ENCODE measurements around the gene ASS1. TPM values are rescaled to one million over a fixed set of nuclear protein-coding genes. Genes with fewer than 3 reads are reported as not detected.

ASS1 gene
- total and polyA plus RNA-seq, 5 donors from 2014 or later: not detected

GRCh38 chr9:130453487-130453886 is 8.7 kb downstream of the ASS1 start:
- Mint-ChIP-seq H3K4me1 (no peaks in the 10 kb centered on the region), H3K27ac (no peak overlapping the region), H3K27me3 (peaks cover 8% of the 10 kb centered on the region), H3K36me3 (no peaks in the 10 kb centered on the region), H3K4me3 (no peak overlapping the region), H3K9me3 (no peaks in the 10 kb centered on the region)
- no peaks in the 10 kb centered on the region for H3K4me1 ChIP-seq (ENCODE audit: control insufficient read depth, insufficient read depth, low read length, poor library complexity, severe bottlenecking)
- H3K36me3 ChIP-seq (ENCODE audit: control insufficient read depth, insufficient read depth, low read length): no peaks in the 10 kb centered on the region
- H3K27ac ChIP-seq (ENCODE audit: insufficient read depth, low read length, poor library complexity, severe bottlenecking): no peak overlapping the region
- H3K4me3 ChIP-seq (ENCODE audit: low read depth, low read length): no peak overlapping the region
- H3K9me3 ChIP-seq (ENCODE audit: control insufficient read depth in 2 of 2, low read length in 2 of 2): no peaks in the 10 kb centered on the region
- DNase-seq (no peak), ATAC-seq (ENCODE audit: low read depth in 2 of 2) (no peak)
- H3K27me3 ChIP-seq (ENCODE audit: control insufficient read depth, insufficient read depth, low read length): no peaks in the 10 kb centered on the region

DNA sequence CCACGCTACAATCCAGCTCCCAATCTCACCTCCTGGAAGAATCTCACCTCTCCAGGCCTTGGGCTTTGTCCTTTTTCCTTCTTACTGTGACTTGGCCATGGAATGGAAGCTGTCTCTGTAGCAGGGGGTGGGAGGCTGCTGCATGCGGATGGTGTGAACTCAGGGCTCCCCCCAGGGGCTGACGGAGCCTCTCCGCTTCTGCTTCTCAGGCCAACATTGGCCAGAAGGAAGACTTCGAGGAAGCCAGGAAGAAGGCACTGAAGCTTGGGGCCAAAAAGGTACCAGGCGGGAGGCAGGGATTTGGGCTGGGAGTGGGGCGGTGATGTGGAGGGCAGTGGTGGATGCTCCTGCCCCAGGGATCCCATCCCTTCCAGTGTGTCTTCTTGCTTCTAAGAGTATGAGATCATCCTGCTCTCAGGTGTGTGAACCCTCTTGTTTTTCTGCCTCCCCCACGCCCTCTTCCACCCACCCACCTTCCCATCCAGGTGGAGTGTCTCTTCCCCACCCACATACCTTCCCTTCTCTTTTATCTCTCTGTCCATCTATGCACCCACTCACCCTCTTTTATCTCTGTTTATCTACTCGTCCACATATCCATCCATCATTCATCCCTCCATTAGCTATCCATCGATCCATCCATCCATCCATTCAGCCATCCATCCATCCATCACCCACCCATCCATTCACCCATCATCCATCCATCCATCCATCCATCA is 9.5 kb downstream of the ASS1 start:
- no peaks in the 10 kb centered on the region for H3K4me1 ChIP-seq (ENCODE audit: control insufficient read depth, insufficient read depth, low read length, poor library complexity, severe bottlenecking)
- H3K27me3 ChIP-seq (ENCODE audit: control insufficient read depth, insufficient read depth, low read length): no peaks in the 10 kb centered on the region
- H3K4me3 ChIP-seq (ENCODE audit: low read depth, low read length): no peak overlapping the region
- H3K36me3 Mint-ChIP-seq: no peaks in the 10 kb centered on the region
- no peaks in the 10 kb centered on the region for H3K9me3 Mint-ChIP-seq
- H3K36me3 ChIP-seq (ENCODE audit: control insufficient read depth, insufficient read depth, low read length): no peaks in the 10 kb centered on the region
- H3K27me3 Mint-ChIP-seq: peaks cover 14% of the 10 kb centered on the region
- H3K4me1 Mint-ChIP-seq: no peaks in the 10 kb centered on the region
- no peak overlapping the region for H3K27ac ChIP-seq (ENCODE audit: insufficient read depth, low read length, poor library complexity, severe bottlenecking)
- H3K27ac Mint-ChIP-seq: no peak overlapping the region
- ATAC-seq (ENCODE audit: low read depth in 2 of 2): no peak
- no peak overlapping the region for H3K4me3 Mint-ChIP-seq
- H3K9me3 ChIP-seq (ENCODE audit: control insufficient read depth in 2 of 2, low read length in 2 of 2): no peaks in the 10 kb centered on the region
- no peak for DNase-seq

DNA sequence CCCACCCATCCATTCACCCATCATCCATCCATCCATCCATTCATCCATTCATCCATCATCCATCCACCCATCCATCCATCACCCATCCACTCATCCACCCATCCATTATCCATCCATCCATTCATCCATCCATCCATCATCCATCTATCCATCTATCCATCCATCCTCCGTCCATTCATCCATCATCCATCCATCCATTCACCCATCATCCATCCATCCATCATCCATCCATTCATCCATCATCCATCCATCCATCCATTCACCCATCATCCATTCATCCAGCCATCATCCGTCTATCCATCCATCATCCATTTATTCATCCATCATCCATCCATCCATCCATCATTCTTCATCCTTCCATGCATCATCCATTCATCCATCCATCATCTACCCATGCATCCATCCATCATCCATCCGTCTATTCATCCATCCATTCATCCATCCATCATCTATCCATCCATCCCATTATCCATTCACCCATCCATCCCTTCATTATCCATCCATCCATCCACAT is 10.1 kb downstream of the ASS1 start:
- H3K36me3 ChIP-seq (ENCODE audit: control insufficient read depth, insufficient read depth, low read length): no peaks in the 10 kb centered on the region
- H3K27me3 ChIP-seq (ENCODE audit: control insufficient read depth, insufficient read depth, low read length): no peaks in the 10 kb centered on the region
- no peaks in the 10 kb centered on the region for H3K9me3 ChIP-seq (ENCODE audit: control insufficient read depth in 2 of 2, low read length in 2 of 2)
- no peak overlapping the region for H3K27ac ChIP-seq (ENCODE audit: insufficient read depth, low read length, poor library complexity, severe bottlenecking)
- DNase-seq (no peak), ATAC-seq (ENCODE audit: low read depth in 2 of 2) (no peak)
- Mint-ChIP-seq H3K27ac (no peak overlapping the region), H3K36me3 (no peaks in the 10 kb centered on the region), H3K4me1 (no peaks in the 10 kb centered on the region), H3K9me3 (no peaks in the 10 kb centered on the region), H3K27me3 (peaks cover 10% of the 10 kb centered on the region), H3K4me3 (no peak overlapping the region)
- H3K4me3 ChIP-seq (ENCODE audit: low read depth, low read length): no peak overlapping the region
- H3K4me1 ChIP-seq (ENCODE audit: control insufficient read depth, insufficient read depth, low read length, poor library complexity, severe bottlenecking): no peaks in the 10 kb centered on the region

- H3K9me3 ChIP-seq (ENCODE audit: control insufficient read depth in 2 of 2, low read length in 2 of 2): no peaks in the 10 kb centered on the region
- H3K36me3 ChIP-seq (ENCODE audit: control insufficient read depth, insufficient read depth, low read length): no peaks in the 10 kb centered on the region
- no peaks in the 10 kb centered on the region for H3K36me3 Mint-ChIP-seq
- H3K4me3 Mint-ChIP-seq: no peak overlapping the region
- peaks cover 10% of the 10 kb centered on the region for H3K27me3 Mint-ChIP-seq
- DNase-seq (no peak), ATAC-seq (ENCODE audit: low read depth in 2 of 2) (no peak)
- no peak overlapping the region for H3K27ac ChIP-seq (ENCODE audit: insufficient read depth, low read length, poor library complexity, severe bottlenecking)
- H3K4me1 Mint-ChIP-seq: peaks cover 0 to 3% (median 0%) of the 10 kb centered on the region in 4 donors
- H3K4me1 ChIP-seq (ENCODE audit: control insufficient read depth, insufficient read depth, low read length, poor library complexity, severe bottlenecking): no peaks in the 10 kb centered on the region
- H3K27me3 ChIP-seq (ENCODE audit: control insufficient read depth, insufficient read depth, low read length): no peaks in the 10 kb centered on the region
- H3K27ac Mint-ChIP-seq: no peak overlapping the region
- no peak overlapping the region for H3K4me3 ChIP-seq (ENCODE audit: low read depth, low read length)
- H3K9me3 Mint-ChIP-seq: no peaks in the 10 kb centered on the region
These were observed 13.5 kb downstream of the ASS1 start for GRCh38 chr9:130458027-130458803.

GRCh38 chr9:130458804-130459067 is 14.0 kb downstream of the ASS1 start:
- H3K27me3 Mint-ChIP-seq: peaks cover 10% of the 10 kb centered on the region
- Histone ChIP-seq H3K4me1 (ENCODE audit: control insufficient read depth, insufficient read depth, low read length, poor library complexity, severe bottlenecking) (no peaks in the 10 kb centered on the region), H3K27ac (ENCODE audit: insufficient read depth, low read length, poor library complexity, severe bottlenecking) (no peak overlapping the region), H3K27me3 (ENCODE audit: control insufficient read depth, insufficient read depth, low read length) (no peaks in the 10 kb centered on the region), H3K9me3 (ENCODE audit: control insufficient read depth in 2 of 2, low read length in 2 of 2) (no peaks in the 10 kb centered on the region), H3K36me3 (ENCODE audit: control insufficient read depth, insufficient read depth, low read length) (no peaks in the 10 kb centered on the region), H3K4me3 (ENCODE audit: low read depth, low read length) (no peak overlapping the region)
- peaks cover 0 to 3% (median 0%) of the 10 kb centered on the region in 4 donors for H3K4me1 Mint-ChIP-seq
- H3K4me3 Mint-ChIP-seq: no peak overlapping the region
- DNase-seq (no peak), ATAC-seq (ENCODE audit: low read depth in 2 of 2) (no peak)
- H3K9me3 Mint-ChIP-seq: no peaks in the 10 kb centered on the region
- H3K36me3 Mint-ChIP-seq: no peaks in the 10 kb centered on the region
- no peak overlapping the region for H3K27ac Mint-ChIP-seq

GRCh38 chr9:130459151-130459550 is 14.4 kb downstream of the ASS1 start:
- no peak for DNase-seq
- no peaks in the 10 kb centered on the region for H3K36me3 Mint-ChIP-seq

DNA sequence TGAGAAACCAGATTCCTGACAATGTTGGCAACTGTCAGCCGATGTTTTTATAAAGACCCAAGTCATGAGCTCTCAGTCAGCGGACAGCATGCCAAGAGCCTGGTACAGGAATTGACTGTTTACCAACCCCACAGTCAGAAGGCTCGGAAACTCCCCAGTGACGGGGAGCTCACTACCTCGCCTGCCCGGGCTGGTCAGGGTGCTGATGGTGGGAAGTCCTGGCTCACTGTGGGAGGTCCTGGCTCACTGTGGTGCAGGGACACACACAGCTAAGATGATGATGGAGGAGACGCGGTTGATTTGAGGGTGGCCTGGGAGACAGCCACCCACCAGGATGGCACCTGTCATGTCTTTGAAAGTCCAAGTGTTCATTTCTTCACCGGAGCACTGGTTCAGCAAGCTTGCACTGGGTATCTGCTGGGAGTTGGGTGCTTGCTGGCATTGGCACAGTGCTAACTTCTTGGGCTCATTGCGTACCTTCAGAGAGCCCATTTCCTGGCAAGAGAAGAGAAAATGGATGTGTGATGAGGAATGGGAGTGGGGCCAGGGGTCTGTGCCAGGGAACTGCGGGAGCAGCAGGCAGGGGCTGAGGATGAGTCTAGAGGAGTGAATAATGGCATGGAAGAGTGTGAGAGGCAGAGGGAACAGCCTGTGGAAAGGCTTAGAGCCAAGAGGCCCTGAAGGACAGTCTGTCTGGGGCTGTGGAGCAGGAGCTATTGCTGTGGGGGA is 15.3 kb downstream of the ASS1 start:
- no peak overlapping the region for H3K4me3 Mint-ChIP-seq
- no peaks in the 10 kb centered on the region for H3K36me3 ChIP-seq (ENCODE audit: control insufficient read depth, insufficient read depth, low read length)
- H3K9me3 ChIP-seq (ENCODE audit: control insufficient read depth in 2 of 2, low read length in 2 of 2): no peaks in the 10 kb centered on the region
- no peaks in the 10 kb centered on the region for H3K4me1 ChIP-seq (ENCODE audit: control insufficient read depth, insufficient read depth, low read length, poor library complexity, severe bottlenecking)
- H3K27ac Mint-ChIP-seq: no peak overlapping the region
- DNase-seq (no peak), ATAC-seq (ENCODE audit: low read depth in 2 of 2) (no peak)
- H3K4me3 ChIP-seq (ENCODE audit: low read depth, low read length): no peak overlapping the region
- no peaks in the 10 kb centered on the region for H3K36me3 Mint-ChIP-seq
- no peaks in the 10 kb centered on the region for H3K27me3 ChIP-seq (ENCODE audit: control insufficient read depth, insufficient read depth, low read length)
- H3K4me1 Mint-ChIP-seq: peaks cover 0 to 3% (median 0%) of the 10 kb centered on the region in 4 donors
- H3K9me3 Mint-ChIP-seq: no peaks in the 10 kb centered on the region
- no peak overlapping the region for H3K27ac ChIP-seq (ENCODE audit: insufficient read depth, low read length, poor library complexity, severe bottlenecking)
- H3K27me3 Mint-ChIP-seq: peaks cover 13% of the 10 kb centered on the region

More at GRCh38 chr9:130459151-130459550, 14.4 kb downstream of the ASS1 start:
- no peak overlapping the region for H3K27ac ChIP-seq (ENCODE audit: insufficient read depth, low read length, poor library complexity, severe bottlenecking)
- Mint-ChIP-seq H3K27me3 (peaks cover 13% of the 10 kb centered on the region), H3K27ac (no peak overlapping the region), H3K4me1 (peaks cover 0 to 3% (median 0%) of the 10 kb centered on the region in 4 donors), H3K4me3 (no peak overlapping the region), H3K9me3 (no peaks in the 10 kb centered on the region)
- no peak for ATAC-seq (ENCODE audit: low read depth in 2 of 2)
- H3K27me3 ChIP-seq (ENCODE audit: control insufficient read depth, insufficient read depth, low read length): no peaks in the 10 kb centered on the region
- H3K4me3 ChIP-seq (ENCODE audit: low read depth, low read length): no peak overlapping the region
- no peaks in the 10 kb centered on the region for H3K9me3 ChIP-seq (ENCODE audit: control insufficient read depth in 2 of 2, low read length in 2 of 2)
- no peaks in the 10 kb centered on the region for H3K4me1 ChIP-seq (ENCODE audit: control insufficient read depth, insufficient read depth, low read length, poor library complexity, severe bottlenecking)
- H3K36me3 ChIP-seq (ENCODE audit: control insufficient read depth, insufficient read depth, low read length): no peaks in the 10 kb centered on the region
